Dedifferentiated amniotic fluid mesenchymal stem cell (primary cell): ENCODE measurements around the gene CCR7.

Experiments used
- DNase-seq: peaks from one replicate; pipeline ENCODE4 v3.0.0-alpha.2; 2016; ENCODE audit errors: extremely low spot score

CCR7 gene

GRCh38 chr17:40535924-40536294 is 29.4 kb downstream of the CCR7 start:
- no peak for DNase-seq

GRCh38 chr17:40535438-40535837 is 29.8 kb downstream of the CCR7 start:
- no peak for DNase-seq

- DNase-seq = no peak
These were observed 30.7 kb downstream of the CCR7 start for GRCh38 chr17:40534371-40535189.

GRCh38 chr17:40533896-40534295 is 31.4 kb downstream of the CCR7 start:
- DNase-seq = no peak

- no peak for DNase-seq
These were observed 32.6 kb downstream of the CCR7 start for GRCh38 chr17:40532520-40533253.

- DNase-seq = no peak
These were observed 34.0 kb downstream of the CCR7 start for GRCh38 chr17:40531051-40531991.

GRCh38 chr17:40530531-40530994 is 34.7 kb downstream of the CCR7 start:
- no peak for DNase-seq

GRCh38 chr17:40529991-40530390 is 35.3 kb downstream of the CCR7 start:
- DNase-seq = no peak

GRCh38 chr17:40528692-40529417 is 36.4 kb downstream of the CCR7 start:
- DNase-seq = no peak

- DNase-seq = no peak
These were observed 38.6 kb downstream of the CCR7 start for GRCh38 chr17:40526668-40527067.

GRCh38 chr17:40525294-40525693 is 40.0 kb downstream of the CCR7 start:
- DNase-seq = no peak

- DNase-seq = no peak
These were observed 40.9 kb downstream of the CCR7 start for GRCh38 chr17:40524243-40524965.

- no peak for DNase-seq
These were observed 42.3 kb downstream of the CCR7 start for GRCh38 chr17:40522961-40523310.

GRCh38 chr17:40522250-40522960 is 42.9 kb downstream of the CCR7 start:
- peak; percentile 41 for DNase-seq

GRCh38 chr17:40520991-40521453 is 44.2 kb downstream of the CCR7 start:
- no peak for DNase-seq

GRCh38 chr17:40519089-40519775 is 46.0 kb downstream of the CCR7 start:
- no peak for DNase-seq

GRCh38 chr17:40518401-40519088 is 46.7 kb downstream of the CCR7 start:
- no peak for DNase-seq

GRCh38 chr17:40517981-40518380 is 47.3 kb downstream of the CCR7 start:
- no peak for DNase-seq

GRCh38 chr17:40517286-40517662 is 48.0 kb downstream of the CCR7 start:
- DNase-seq = no peak
